ENCODE results near the gene SYNPR.

DNA sequence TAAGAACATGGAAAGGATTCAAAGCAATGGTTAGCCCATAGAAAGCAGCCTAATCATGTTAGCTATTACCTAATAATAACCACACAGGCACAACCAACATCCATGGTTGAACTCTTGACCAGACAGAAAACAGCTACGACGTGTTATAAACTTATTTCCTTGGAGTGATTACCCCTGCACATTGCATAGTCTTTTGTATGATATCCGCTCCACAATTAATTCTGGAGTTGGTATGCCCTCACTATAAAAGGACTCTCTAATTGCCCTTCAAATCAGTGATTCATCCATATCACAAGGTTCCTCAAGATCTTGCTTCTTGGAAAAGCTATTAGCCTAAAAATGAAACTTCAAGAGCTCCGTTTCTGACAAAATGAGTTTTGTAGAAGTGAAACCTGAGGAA, 117.9 kb downstream of the SYNPR start:
- no peak for TF ChIP-seq CTCF (IDR thresholded peaks at IDR 0.05; ENCODE audit: insufficient read depth, low read depth, low read length)
- TF ChIP-seq EZH2 (IDR thresholded peaks at IDR 0.05; ENCODE audit: insufficient read depth, low read length) = no peak
